GM21723 (cell line): ENCODE measurements around the gene OMP.

Experiments used
- ATAC-seq: cut with Tn5 transposase; IDR thresholded peaks from one replicate; pipeline ENCODE4 v1.9.1; 2021; ENCODE audit warnings: mild to moderate bottlenecking, moderate library complexity; ENCODE audit not compliant: unreplicated experiment

The OMP gene

GRCh38 chr11:77152846-77153245 is 50.2 kb downstream of the OMP start:
- no peak for ATAC-seq
